RWPE2 (cell line): ENCODE results near the gene ADPRH.

Experiments
- ATAC-seq: fragments of 200-7000 bp; cut with Tn5 transposase; 3 replicates; pipeline ENCODE4 v1.9.1; 2021; ENCODE audit warnings: low read depth
- DNase-seq: peaks from one replicate; pipeline ENCODE4 v3.0.0-alpha.2; 2020; ENCODE audit warnings: low spot score
- H3K27ac ChIP-seq: fragments of 450-650 bp; 2 replicates; pipeline ENCODE4 v1.5.1; 2017; ENCODE audit warnings: mild to moderate bottlenecking; ENCODE audit not compliant: poor library complexity, severe bottlenecking
- H3K27me3 ChIP-seq: fragments of 250-450 bp; sonication (Bioruptor Pico); 2 replicates; pipeline ENCODE4 v1.5.1; 2021; ENCODE audit warnings: mild to moderate bottlenecking, moderate library complexity; ENCODE audit not compliant: insufficient read depth, poor library complexity, severe bottlenecking
- H3K36me3 ChIP-seq: fragments of 250-450 bp; sonication (Bioruptor Pico); 2 replicates; pipeline ENCODE4 v1.5.1; 2020; ENCODE audit warnings: low read depth, mild to moderate bottlenecking, moderate library complexity
- H3K4me1 ChIP-seq: fragments of 250-450 bp; sonication (Bioruptor Pico); 2 replicates; pipeline ENCODE4 v1.5.1; 2021; ENCODE audit warnings: mild to moderate bottlenecking, moderate library complexity; ENCODE audit not compliant: insufficient read depth, poor library complexity, severe bottlenecking
- H3K4me3 ChIP-seq: fragments of 250-450 bp; sonication (Bioruptor Pico); 2 replicates; pipeline ENCODE4 v1.5.1; 2021; ENCODE audit warnings: mild to moderate bottlenecking, moderate library complexity; ENCODE audit not compliant: severe bottlenecking
- H3K9me3 ChIP-seq: fragments of 250-450 bp; sonication (Bioruptor Pico); 2 replicates; pipeline ENCODE4 v1.5.1; 2021; ENCODE audit warnings: mild to moderate bottlenecking, moderate library complexity; ENCODE audit not compliant: severe bottlenecking
- TF ChIP-seq, protein P1 (sequence below): fragments of 450-650 bp; IDR thresholded peaks from one replicate; pipeline ENCODE4 v1.5.1; 2017; ENCODE audit warnings: mild to moderate bottlenecking, moderate library complexity; ENCODE audit not compliant: poor library complexity, severe bottlenecking

ADPRH gene

GRCh38 chr3:119626196-119626595 lies 46.9 kb downstream of the ADPRH start:
- Histone ChIP-seq H3K9me3 (no peaks in the 10 kb centered on the region), H3K27me3 (no peaks in the 10 kb centered on the region), H3K4me1 (no peaks in the 10 kb centered on the region), H3K36me3 (no peaks in the 10 kb centered on the region), H3K4me3 (no peak overlapping the region), H3K27ac (no peak overlapping the region)
- TF ChIP-seq, protein P1, sequence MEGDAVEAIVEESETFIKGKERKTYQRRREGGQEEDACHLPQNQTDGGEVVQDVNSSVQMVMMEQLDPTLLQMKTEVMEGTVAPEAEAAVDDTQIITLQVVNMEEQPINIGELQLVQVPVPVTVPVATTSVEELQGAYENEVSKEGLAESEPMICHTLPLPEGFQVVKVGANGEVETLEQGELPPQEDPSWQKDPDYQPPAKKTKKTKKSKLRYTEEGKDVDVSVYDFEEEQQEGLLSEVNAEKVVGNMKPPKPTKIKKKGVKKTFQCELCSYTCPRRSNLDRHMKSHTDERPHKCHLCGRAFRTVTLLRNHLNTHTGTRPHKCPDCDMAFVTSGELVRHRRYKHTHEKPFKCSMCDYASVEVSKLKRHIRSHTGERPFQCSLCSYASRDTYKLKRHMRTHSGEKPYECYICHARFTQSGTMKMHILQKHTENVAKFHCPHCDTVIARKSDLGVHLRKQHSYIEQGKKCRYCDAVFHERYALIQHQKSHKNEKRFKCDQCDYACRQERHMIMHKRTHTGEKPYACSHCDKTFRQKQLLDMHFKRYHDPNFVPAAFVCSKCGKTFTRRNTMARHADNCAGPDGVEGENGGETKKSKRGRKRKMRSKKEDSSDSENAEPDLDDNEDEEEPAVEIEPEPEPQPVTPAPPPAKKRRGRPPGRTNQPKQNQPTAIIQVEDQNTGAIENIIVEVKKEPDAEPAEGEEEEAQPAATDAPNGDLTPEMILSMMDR: no peak
- ATAC-seq (no peak), DNase-seq (no peak)

DNA sequence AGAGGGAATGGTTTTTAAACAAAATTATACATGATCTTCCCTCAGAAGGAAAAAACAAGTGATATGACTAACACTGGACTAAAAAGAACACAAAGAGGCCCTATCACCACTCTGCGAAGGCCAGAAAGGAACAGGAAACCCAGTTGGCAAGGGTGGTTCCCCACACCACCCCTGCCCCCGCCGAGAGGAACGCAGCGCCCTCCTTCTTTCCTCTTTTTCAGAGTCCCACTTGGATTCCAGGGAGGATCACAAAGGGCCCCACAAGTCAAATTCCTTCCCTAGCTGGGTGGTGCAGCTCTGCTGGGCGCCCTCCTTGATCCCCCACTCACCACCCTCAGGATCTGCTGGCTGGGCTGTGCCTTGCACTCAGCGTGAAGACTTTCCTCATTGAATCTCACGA lies 48.2 kb downstream of the ADPRH start:
- no peak for ATAC-seq
- no peak for DNase-seq

DNA sequence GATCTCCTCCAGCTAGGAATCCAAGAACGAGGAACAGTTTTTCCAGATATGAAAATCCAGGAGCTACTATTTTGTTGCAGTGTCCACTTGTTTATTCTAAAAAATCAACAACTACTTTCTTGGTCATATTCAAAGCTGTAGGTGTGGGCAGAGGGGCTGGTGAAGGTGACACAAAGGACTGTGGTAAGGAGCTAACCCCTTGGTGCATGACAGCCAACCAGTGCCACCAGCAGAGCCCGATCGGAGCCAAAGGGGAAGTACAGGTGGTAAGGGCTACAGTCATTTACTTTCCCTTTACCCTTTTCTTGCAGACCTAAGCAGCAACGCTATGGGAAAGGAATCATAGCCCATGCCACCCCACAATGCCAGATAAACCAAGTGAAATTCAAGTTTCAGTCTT lies 49.1 kb downstream of the ADPRH start:
- Histone ChIP-seq H3K4me1 (no peaks in the 10 kb centered on the region), H3K9me3 (no peaks in the 10 kb centered on the region), H3K36me3 (no peaks in the 10 kb centered on the region), H3K27ac (no peak overlapping the region), H3K27me3 (no peaks in the 10 kb centered on the region), H3K4me3 (no peak overlapping the region)
- TF ChIP-seq, protein P1: no peak
- DNase-seq (no peak), ATAC-seq (no peak)

More for the DNA sequence above, 48.2 kb downstream of the ADPRH start:
- H3K27me3 ChIP-seq: no peaks in the 10 kb centered on the region
- H3K4me3 ChIP-seq: no peak overlapping the region
- TF ChIP-seq, protein P1: no peak
- no peak overlapping the region for H3K27ac ChIP-seq
- H3K36me3 ChIP-seq: no peaks in the 10 kb centered on the region
- H3K9me3 ChIP-seq: no peaks in the 10 kb centered on the region
- H3K4me1 ChIP-seq: no peaks in the 10 kb centered on the region

- Histone ChIP-seq H3K9me3 (no peaks in the 10 kb centered on the region), H3K27me3 (no peaks in the 10 kb centered on the region), H3K27ac (no peak overlapping the region), H3K4me3 (no peak overlapping the region), H3K36me3 (no peaks in the 10 kb centered on the region), H3K4me1 (no peaks in the 10 kb centered on the region)
- TF ChIP-seq, protein P1: no peak
- no peak for ATAC-seq
- no peak for DNase-seq
Measured at GRCh38 chr3:119628816-119629445, 49.6 kb downstream of the ADPRH start.

DNA sequence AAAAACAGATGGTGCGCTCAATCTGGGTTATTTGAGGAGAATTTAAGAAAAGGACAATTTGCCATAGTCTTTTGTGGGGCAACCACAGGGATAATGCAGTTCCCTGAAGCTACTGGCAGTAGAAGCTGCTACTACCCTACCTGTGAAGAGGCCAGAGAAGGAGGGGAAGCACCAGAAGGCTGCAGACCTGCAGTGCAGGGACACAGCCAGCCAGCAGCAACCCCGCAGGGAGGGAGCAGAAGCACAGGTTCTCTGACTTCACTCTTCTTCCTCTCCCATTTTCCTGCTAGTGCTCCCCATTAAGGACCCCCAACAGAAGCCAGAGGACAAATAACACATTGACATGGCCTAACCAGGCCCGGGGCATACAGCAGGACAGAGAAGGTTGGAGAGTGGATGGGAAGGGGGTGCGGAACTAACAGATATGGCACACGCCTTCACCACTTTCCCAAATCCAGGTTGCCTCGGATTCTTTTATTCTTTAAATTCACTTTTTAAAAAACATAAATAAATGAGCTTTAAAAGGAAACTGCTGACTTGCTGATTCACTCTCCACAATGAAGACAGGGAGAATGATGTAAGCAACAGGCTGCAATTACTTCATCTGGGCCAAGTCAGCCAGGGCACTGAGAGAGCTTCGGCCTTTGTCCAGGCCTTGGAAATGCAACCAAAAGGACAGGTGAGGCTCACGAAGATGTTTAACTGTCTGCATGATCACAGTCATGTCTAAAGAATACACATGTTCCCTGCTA lies 51.0 kb downstream of the ADPRH start:
- ATAC-seq: no peak
- Histone ChIP-seq H3K4me1 (no peaks in the 10 kb centered on the region), H3K4me3 (no peak overlapping the region), H3K27me3 (no peaks in the 10 kb centered on the region), H3K27ac (no peak overlapping the region), H3K36me3 (no peaks in the 10 kb centered on the region), H3K9me3 (no peaks in the 10 kb centered on the region)
- TF ChIP-seq, protein P1: no peak
- DNase-seq: no peak
